Adrenal gland (tissue), 12 donors: ENCODE measurements around the gene TRIM23. TPM values are rescaled to one million over a fixed set of nuclear protein-coding genes. Genes with fewer than 3 reads are reported as not detected.
A peak's percentile ranks its signal among the peaks of the same experiment; 100 is the strongest.

ENCODE experiments used
- DNase-seq, 7 donors: peaks; one replicate each; pipeline ENCODE4 v3.0.0-alpha.2; 2019 to 2020
- H3K27ac ChIP-seq, 5 donors: fragments of 200-600 bp; sonication (generic) in 4 of 5; 1 replicate in 3 of 5; 2 replicates in 2 of 5; pipeline versions ENCODE4 v1.5.1 to v1.8.0; 2016 to 2020; ENCODE audit warnings: mild to moderate bottlenecking in 1 of 5
- H3K27me3 ChIP-seq: fragments of 200-600 bp; 2 replicates; pipeline ENCODE4 v1.8.0; 2021
- H3K36me3 ChIP-seq, 2 donors: fragments of 200-600 bp; replicated peaks in 1 of 2; 1 replicate in 1 of 2; 2 replicates in 1 of 2; pipeline versions ENCODE4 v1.5.1 to v1.8.0; 2018 to 2022
- H3K4me1 ChIP-seq, 2 donors: fragments of 200-600 bp; replicated peaks in 1 of 2; 1 replicate in 1 of 2; 2 replicates in 1 of 2; pipeline versions ENCODE4 v1.5.1 to v1.8.0; 2018 to 2021
- H3K4me3 ChIP-seq, 4 donors: fragments of 200-600 bp; sonication (generic) in 3 of 4; one replicate each; pipeline ENCODE4 v1.5.1; 2016 to 2018
- H3K9me3 ChIP-seq, 3 donors: fragments of 200-600 bp; sonication (generic) in 1 of 3; replicated peaks in 1 of 3; 1 replicate in 2 of 3; 2 replicates in 1 of 3; pipeline versions ENCODE4 v1.5.1 to v1.8.0; 2016 to 2021
- POLR2A ChIP-seq, 2 donors: fragments of 450-650 bp; IDR thresholded peaks; one replicate each; pipeline ENCODE4 v1.6.1; 2017; ENCODE audit warnings: antibody characterized with exemption in 2 of 2, mild to moderate bottlenecking in 2 of 2, moderate library complexity in 1 of 2
- WGBS, 4 donors: extraction: QIAGEN DNeasy Blood & Tissue Kit in 2 of 4; methylation state at CpG; one replicate each; pipeline versions ENCODE4 v1.1.5 to v1.1.7; 2013 to 2017; 5-methylcytosine and 5-hydroxymethylcytosine counted together
- intact Hi-C, 2 donors: fragments of 100-400 bp; cut with DNase I; formaldehyde crosslinking; loops; one replicate each; pipeline versions ENCODE4 v1.14.1 to v1.15.0; 2022 to 2023
- polyA plus RNA-seq, 3 donors: library from polyadenylated mRNA; stranded (reverse); fragments of 200-250 nt in 2 of 3; fragments of 350-450 nt in 1 of 3; fragmentation: Illumina TruSeq in 1 of 3; extraction: RNeasy Lipid Tissue Mini Kit (QIAGEN cat#74804) in 1 of 3; gene quantifications; one replicate each; pipeline ENCODE4 v1.2.3, GENCODE V29; 2013 to 2014
- total RNA-seq, 9 donors: library from RNA; depleted of rRNA in 4 of 9; stranded (reverse); fragments of >200 nt in 4 of 9; fragments of 120-200 nt in 1 of 9; fragmentation: NEBNext Ultra II Directional in 1 of 9; extraction: Animal tissue kit (Norgen Biotek cat#: 25700) in 1 of 9; gene quantifications; one replicate each; pipeline versions ENCODE4 v1.1.0 to v1.2.4, GENCODE V29; 2013 to 2023
- TF ChIP-seq, protein P1 (sequence below), 6 experiments: fragments of 450-650 bp in 4 of 6; fragments of 200-600 bp in 2 of 6; sonication (generic) in 1 of 6; IDR thresholded peaks; 1 replicate in 5 of 6; 2 replicates in 1 of 6; pipeline versions ENCODE4 v1.5.1 to v1.8.0; 2016 to 2021; ENCODE audit warnings: antibody characterized with exemption in 6 of 6, mild to moderate bottlenecking in 2 of 6, moderate library complexity in 1 of 6
- donor health status: healthy with polysubstance abuse.
- donor health status: Bipolar disorder and iron deficiency.
- donor health status: DM: yes; HTN: yes; CAD: no.
- donor health status: DM: no; HTN: no; CAD: no.
- donor health status: DM: no; HTN: no; CAD: no.
- donor health status: DM: yes; HTN: yes; CAD: no.

The TRIM23 gene
- total and polyA plus RNA-seq, 12 donors, result 4.2 to 32.2 (median 17.5) TPM

GRCh38 chr5:65563777-65564176 lies 60.4 kb downstream of the TRIM23 start:
- peaks cover 5 to 34% of the 10 kb centered on the region in 2 donors for H3K4me1 ChIP-seq
- peak overlapping the region in 4 of 5 donors; percentile 23 to 93 (median 87) for H3K27ac ChIP-seq
- 3 to 7% (median 6%) methylated on average over 11 of the region's 11 CpGs for WGBS, 4 donors
- TF ChIP-seq, protein P1, sequence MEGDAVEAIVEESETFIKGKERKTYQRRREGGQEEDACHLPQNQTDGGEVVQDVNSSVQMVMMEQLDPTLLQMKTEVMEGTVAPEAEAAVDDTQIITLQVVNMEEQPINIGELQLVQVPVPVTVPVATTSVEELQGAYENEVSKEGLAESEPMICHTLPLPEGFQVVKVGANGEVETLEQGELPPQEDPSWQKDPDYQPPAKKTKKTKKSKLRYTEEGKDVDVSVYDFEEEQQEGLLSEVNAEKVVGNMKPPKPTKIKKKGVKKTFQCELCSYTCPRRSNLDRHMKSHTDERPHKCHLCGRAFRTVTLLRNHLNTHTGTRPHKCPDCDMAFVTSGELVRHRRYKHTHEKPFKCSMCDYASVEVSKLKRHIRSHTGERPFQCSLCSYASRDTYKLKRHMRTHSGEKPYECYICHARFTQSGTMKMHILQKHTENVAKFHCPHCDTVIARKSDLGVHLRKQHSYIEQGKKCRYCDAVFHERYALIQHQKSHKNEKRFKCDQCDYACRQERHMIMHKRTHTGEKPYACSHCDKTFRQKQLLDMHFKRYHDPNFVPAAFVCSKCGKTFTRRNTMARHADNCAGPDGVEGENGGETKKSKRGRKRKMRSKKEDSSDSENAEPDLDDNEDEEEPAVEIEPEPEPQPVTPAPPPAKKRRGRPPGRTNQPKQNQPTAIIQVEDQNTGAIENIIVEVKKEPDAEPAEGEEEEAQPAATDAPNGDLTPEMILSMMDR (IDR thresholded peaks at IDR 0.05), result no peak
- TF ChIP-seq POLR2A (IDR thresholded peaks at IDR 0.05), result no peak
- intact Hi-C loops, result no loop called here
- H3K4me3 ChIP-seq, result peak overlapping the region in 3 of 4 donors; percentile 66 to 84 (median 81)
- H3K9me3 ChIP-seq, result no peaks in the 10 kb centered on the region
- no peaks in the 10 kb centered on the region for H3K27me3 ChIP-seq
- H3K36me3 ChIP-seq, result no peaks in the 10 kb centered on the region
- no peak for DNase-seq

GRCh38 chr5:65562731-65563701 lies 61.1 kb downstream of the TRIM23 start, which contains the start of the genes CENPK and PPWD1:
CENPK (minus strand) TSS chr5:65563168; CDS start chr5:65554907, 8,261 bp downstream.
PPWD1 (plus strand) TSS chr5:65563296; CDS start chr5:65563311, 15 bp downstream.
- Histone ChIP-seq H3K9me3 (no peaks in the 10 kb centered on the region), H3K36me3 (no peaks in the 10 kb centered on the region), H3K27me3 (no peaks in the 10 kb centered on the region), H3K4me1 (peaks cover 5 to 34% of the 10 kb centered on the region in 2 donors), H3K27ac (peak within 1 kb of the TSS; percentile 23 to 93 (median 86)), H3K4me3 (peak within 1 kb of the TSS; percentile 66 to 98 (median 82))
- intact Hi-C loops, result no loop called here
- peak in 1 of 2 donors; percentile 79 for TF ChIP-seq POLR2A (IDR thresholded peaks at IDR 0.05)
- TF ChIP-seq, protein P1 (IDR thresholded peaks at IDR 0.05), result no peak
- WGBS, 4 donors, result 0 to 1% (median 0%) methylated on average over 36 to 54 of the region's 54 CpGs
- DNase-seq, result peak; percentile 92 to 98 (median 96)

DNA sequence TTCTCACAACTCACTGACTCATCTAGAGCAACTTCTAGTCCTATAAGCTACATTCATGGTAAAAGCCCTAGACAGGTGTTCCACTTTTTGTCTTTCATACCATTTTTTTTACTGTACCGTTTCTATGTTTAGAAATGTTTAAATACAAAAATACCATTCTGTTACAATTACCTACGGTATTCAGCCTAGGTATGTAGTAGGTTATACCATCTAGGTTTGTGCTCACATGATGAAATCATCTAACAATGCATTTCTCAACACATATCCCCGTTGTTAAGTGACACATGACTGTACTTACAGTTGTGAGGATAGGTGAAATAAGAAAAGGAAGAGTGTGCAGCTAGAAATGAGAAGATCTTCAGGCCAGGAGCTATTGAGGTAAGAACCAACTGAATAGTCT lies 67.4 kb downstream of the TRIM23 start:
- TF ChIP-seq, protein P1 (IDR thresholded peaks at IDR 0.05), result no peak
- no peak for TF ChIP-seq POLR2A (IDR thresholded peaks at IDR 0.05)
- Histone ChIP-seq H3K27ac (no peak overlapping the region), H3K4me1 (no peaks in the 10 kb centered on the region), H3K9me3 (no peaks in the 10 kb centered on the region), H3K4me3 (no peak overlapping the region), H3K36me3 (no peaks in the 10 kb centered on the region), H3K27me3 (no peaks in the 10 kb centered on the region)
- intact Hi-C loops, result no loop called here
- 90 to 96% (median 92%) methylated on average over 3 of the region's 3 CpGs for WGBS, 4 donors
- DNase-seq, result no peak

DNA sequence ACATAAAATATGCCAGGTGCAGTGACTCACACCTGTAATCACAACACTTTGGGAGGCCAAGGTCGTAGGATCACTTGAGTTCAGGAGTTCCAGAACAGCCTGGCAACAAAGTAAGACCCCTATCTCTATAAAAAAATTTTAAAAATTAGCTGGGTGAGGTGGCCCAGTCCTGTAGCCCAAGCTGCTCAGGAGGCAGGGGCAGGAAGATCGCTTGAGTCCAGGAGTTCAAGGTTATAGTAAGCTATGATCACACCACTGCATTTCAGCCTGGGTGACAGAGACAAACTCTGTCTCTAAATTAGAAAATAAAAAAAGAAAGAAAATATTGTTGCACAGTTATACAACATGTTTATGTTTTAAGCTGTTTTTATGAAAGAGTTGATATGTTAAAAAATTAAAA lies 68.0 kb downstream of the TRIM23 start:
- intact Hi-C loops, result no loop called here
- no peak for DNase-seq
- H3K4me1 ChIP-seq, result no peaks in the 10 kb centered on the region
- H3K27me3 ChIP-seq, result no peaks in the 10 kb centered on the region
- TF ChIP-seq, protein P1 (IDR thresholded peaks at IDR 0.05), result no peak
- no peak for TF ChIP-seq POLR2A (IDR thresholded peaks at IDR 0.05)
- no peak overlapping the region for H3K4me3 ChIP-seq
- H3K27ac ChIP-seq, result no peak overlapping the region
- H3K9me3 ChIP-seq, result no peaks in the 10 kb centered on the region
- WGBS, 4 donors, result 59 to 76% (median 65%) methylated on average over 2 of the region's 2 CpGs
- H3K36me3 ChIP-seq, result no peaks in the 10 kb centered on the region
